ENCODE data around the gene TANC1.

DNA sequence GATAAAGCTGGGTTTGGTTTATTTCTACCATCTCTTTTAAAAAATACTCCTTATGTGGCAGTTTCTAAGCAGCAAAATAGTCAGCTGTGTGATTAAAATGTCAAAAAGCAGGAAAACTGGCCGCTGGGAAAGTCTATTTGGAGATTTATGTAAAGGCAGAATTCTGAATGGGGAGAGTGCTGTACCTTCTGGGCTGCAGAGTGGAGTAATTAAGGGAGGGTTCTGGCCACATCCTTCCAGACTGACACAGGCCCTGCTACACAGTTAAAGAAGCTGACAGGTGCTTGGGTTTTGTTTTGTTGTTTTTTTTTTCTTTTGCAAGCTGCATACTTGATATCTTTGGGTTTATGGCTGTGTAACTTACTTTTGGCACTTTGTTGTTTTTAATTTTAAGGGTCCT is 160.8 kb downstream of the TANC1 start:
- TF ChIP-seq, protein P1, sequence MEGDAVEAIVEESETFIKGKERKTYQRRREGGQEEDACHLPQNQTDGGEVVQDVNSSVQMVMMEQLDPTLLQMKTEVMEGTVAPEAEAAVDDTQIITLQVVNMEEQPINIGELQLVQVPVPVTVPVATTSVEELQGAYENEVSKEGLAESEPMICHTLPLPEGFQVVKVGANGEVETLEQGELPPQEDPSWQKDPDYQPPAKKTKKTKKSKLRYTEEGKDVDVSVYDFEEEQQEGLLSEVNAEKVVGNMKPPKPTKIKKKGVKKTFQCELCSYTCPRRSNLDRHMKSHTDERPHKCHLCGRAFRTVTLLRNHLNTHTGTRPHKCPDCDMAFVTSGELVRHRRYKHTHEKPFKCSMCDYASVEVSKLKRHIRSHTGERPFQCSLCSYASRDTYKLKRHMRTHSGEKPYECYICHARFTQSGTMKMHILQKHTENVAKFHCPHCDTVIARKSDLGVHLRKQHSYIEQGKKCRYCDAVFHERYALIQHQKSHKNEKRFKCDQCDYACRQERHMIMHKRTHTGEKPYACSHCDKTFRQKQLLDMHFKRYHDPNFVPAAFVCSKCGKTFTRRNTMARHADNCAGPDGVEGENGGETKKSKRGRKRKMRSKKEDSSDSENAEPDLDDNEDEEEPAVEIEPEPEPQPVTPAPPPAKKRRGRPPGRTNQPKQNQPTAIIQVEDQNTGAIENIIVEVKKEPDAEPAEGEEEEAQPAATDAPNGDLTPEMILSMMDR (IDR thresholded peaks at IDR 0.05; ENCODE audit: borderline replicate concordance, extremely low read depth, low read length, poor library complexity, severe bottlenecking), result no peak
- TF ChIP-seq EZH2 (IDR thresholded peaks at IDR 0.05; ENCODE audit: borderline replicate concordance, low read depth, low read length, severe bottlenecking), result no peak

Measured in DND-41 (cell line).